LNCAP (cell line): ENCODE measurements around the gene WDR19.

Experiments
- TF ChIP-seq, protein P1 (sequence below): fragments of 450-650 bp; IDR thresholded peaks from 2 replicates; pipeline ENCODE4 v1.5.1; 2017; ENCODE audit warnings: mild to moderate bottlenecking

Gene WDR19

GRCh38 chr4:39181905-39182638, at the start of gene WDR19:
TSS of gene WDR19 (plus strand) at chr4:39182529. CDS start at chr4:39182558, 29 bp downstream.
- TF ChIP-seq, protein P1, sequence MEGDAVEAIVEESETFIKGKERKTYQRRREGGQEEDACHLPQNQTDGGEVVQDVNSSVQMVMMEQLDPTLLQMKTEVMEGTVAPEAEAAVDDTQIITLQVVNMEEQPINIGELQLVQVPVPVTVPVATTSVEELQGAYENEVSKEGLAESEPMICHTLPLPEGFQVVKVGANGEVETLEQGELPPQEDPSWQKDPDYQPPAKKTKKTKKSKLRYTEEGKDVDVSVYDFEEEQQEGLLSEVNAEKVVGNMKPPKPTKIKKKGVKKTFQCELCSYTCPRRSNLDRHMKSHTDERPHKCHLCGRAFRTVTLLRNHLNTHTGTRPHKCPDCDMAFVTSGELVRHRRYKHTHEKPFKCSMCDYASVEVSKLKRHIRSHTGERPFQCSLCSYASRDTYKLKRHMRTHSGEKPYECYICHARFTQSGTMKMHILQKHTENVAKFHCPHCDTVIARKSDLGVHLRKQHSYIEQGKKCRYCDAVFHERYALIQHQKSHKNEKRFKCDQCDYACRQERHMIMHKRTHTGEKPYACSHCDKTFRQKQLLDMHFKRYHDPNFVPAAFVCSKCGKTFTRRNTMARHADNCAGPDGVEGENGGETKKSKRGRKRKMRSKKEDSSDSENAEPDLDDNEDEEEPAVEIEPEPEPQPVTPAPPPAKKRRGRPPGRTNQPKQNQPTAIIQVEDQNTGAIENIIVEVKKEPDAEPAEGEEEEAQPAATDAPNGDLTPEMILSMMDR: peak; percentile 42; the same call in 1 of the 2 replicates

DNA sequence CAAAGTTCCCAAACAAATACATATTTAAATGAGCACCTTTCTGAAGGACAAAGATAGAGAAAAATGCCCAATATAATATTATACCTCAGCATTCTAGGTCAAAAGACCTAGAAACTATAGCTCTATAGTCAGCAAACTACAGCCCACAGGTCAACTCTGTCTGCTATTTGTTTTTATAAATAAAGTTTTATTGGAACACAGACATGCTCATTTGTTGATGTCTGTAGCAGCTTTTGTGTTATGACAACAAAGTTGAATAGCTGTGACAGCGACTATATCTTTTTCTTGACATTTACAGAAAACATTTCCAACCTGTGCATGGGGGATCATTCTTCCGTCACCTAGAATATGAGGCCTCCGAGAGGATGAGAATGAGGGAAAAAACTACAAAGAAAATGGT, 48.7 kb upstream of the WDR19 start:
- TF ChIP-seq, protein P1: no peak

DNA sequence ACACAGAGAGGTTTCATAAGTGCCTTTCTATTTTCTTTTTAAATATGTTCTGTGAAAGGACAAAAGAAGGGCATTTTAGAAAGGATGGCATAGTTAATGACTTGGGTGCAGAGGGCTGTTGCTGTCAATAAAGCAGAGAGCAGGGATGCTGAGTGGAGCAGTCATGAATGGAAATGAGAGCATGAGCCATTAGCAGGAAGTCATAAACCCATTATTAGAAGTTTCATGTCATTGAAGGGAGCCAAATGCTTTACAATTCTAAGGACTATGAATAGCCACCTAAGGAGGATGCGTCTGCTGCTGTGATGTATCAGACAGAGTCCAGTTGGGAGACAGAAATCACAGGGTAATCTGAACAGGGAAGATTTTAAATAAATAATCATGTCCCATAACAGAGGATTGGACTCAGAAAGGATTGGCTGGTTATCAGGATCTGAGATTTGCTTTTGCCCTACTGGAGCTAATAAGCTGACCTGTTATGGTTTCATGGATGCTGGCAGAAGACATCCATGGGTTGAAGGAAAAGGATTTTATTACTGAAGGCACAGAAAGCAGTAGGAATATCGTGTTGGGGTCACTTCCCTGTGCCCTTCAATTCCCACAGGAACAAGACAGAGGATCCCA, 47.5 kb upstream of the WDR19 start:
- TF ChIP-seq, protein P1: no peak

- TF ChIP-seq, protein P1: no peak
Measured at GRCh38 chr4:39146211-39146610, 36.1 kb upstream of the WDR19 start.

DNA sequence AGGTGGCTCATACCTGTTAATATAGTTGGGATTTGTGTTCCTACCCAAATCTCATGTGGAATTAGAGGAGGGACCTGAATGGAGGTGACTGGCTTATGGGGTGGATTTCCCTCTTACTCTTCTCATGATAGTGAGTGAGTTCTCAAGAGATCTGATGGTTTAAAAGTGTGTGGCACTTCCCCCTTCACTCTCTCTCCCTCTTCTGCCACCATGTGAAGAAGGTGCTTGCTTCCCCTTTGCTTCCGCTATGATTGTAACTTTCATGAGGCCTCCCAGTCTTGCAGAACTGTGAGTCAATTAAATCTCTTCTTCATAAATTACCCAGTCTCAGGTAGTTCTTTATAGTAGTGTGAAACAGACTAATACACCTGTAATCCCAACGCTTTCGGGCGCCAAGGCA, 28.3 kb upstream of the WDR19 start:
- TF ChIP-seq, protein P1: no peak

GRCh38 chr4:39157520-39157919, 24.8 kb upstream of the WDR19 start:
- TF ChIP-seq, protein P1: no peak

GRCh38 chr4:39166177-39166576, 16.2 kb upstream of the WDR19 start:
- TF ChIP-seq, protein P1: no peak
